ENCODE data around the gene NDN.

NDN gene

GRCh38 chr15:23671481-23671880, 15.6 kb downstream of the NDN start:
- H3K27ac ChIP-seq (ENCODE audit: low read depth in 2 of 2, low read length in 2 of 2), result no peak overlapping the region
- H3K9me3 ChIP-seq (ENCODE audit: control insufficient read depth in 2 of 2, low read length in 2 of 2), result no peaks in the 10 kb centered on the region
- no peak overlapping the region for H3K9ac ChIP-seq (ENCODE audit: low read depth in 1 of 2, low read length in 2 of 2)
- H3K27me3 ChIP-seq (ENCODE audit: control insufficient read depth in 2 of 2, insufficient read depth in 2 of 2, low read length in 2 of 2), result no peaks in the 10 kb centered on the region
- H3K4me1 ChIP-seq (ENCODE audit: control insufficient read depth in 2 of 2, insufficient read depth in 2 of 2, low read length in 2 of 2), result no peaks in the 10 kb centered on the region
- no peaks in the 10 kb centered on the region for H3K36me3 ChIP-seq (ENCODE audit: control insufficient read depth in 2 of 2, insufficient read depth in 2 of 2, low read length in 2 of 2)
- H3K4me3 ChIP-seq (ENCODE audit: low read length in 2 of 2), result no peak overlapping the region

GRCh38 chr15:23670970-23671369, 16.1 kb downstream of the NDN start:
- no peak overlapping the region for H3K9ac ChIP-seq (ENCODE audit: low read depth in 1 of 2, low read length in 2 of 2)
- no peaks in the 10 kb centered on the region for H3K27me3 ChIP-seq (ENCODE audit: control insufficient read depth in 2 of 2, insufficient read depth in 2 of 2, low read length in 2 of 2)
- no peaks in the 10 kb centered on the region for H3K36me3 ChIP-seq (ENCODE audit: control insufficient read depth in 2 of 2, insufficient read depth in 2 of 2, low read length in 2 of 2)

GRCh38 chr15:23663232-23663631, 23.9 kb downstream of the NDN start:
- Histone ChIP-seq H3K4me1 (ENCODE audit: control insufficient read depth in 2 of 2, insufficient read depth in 2 of 2, low read length in 2 of 2) (no peaks in the 10 kb centered on the region), H3K27me3 (ENCODE audit: control insufficient read depth in 2 of 2, insufficient read depth in 2 of 2, low read length in 2 of 2) (no peaks in the 10 kb centered on the region), H3K27ac (ENCODE audit: low read depth in 2 of 2, low read length in 2 of 2) (no peak overlapping the region), H3K9ac (ENCODE audit: low read depth in 1 of 2, low read length in 2 of 2) (no peak overlapping the region), H3K4me3 (ENCODE audit: low read length in 2 of 2) (no peak overlapping the region), H3K36me3 (ENCODE audit: control insufficient read depth in 2 of 2, insufficient read depth in 2 of 2, low read length in 2 of 2) (no peaks in the 10 kb centered on the region), H3K9me3 (ENCODE audit: control insufficient read depth in 2 of 2, low read length in 2 of 2) (no peaks in the 10 kb centered on the region)

More at GRCh38 chr15:23670970-23671369, 16.1 kb downstream of the NDN start:
- Histone ChIP-seq H3K9me3 (ENCODE audit: control insufficient read depth in 2 of 2, low read length in 2 of 2) (no peaks in the 10 kb centered on the region), H3K4me3 (ENCODE audit: low read length in 2 of 2) (no peak overlapping the region), H3K27ac (ENCODE audit: low read depth in 2 of 2, low read length in 2 of 2) (no peak overlapping the region), H3K4me1 (ENCODE audit: control insufficient read depth in 2 of 2, insufficient read depth in 2 of 2, low read length in 2 of 2) (no peaks in the 10 kb centered on the region)

GRCh38 chr15:23648920-23649515, 38.1 kb downstream of the NDN start:
- Histone ChIP-seq H3K27me3 (ENCODE audit: control insufficient read depth in 2 of 2, insufficient read depth in 2 of 2, low read length in 2 of 2) (peaks cover 3 to 6% of the 10 kb centered on the region in 2 donors), H3K36me3 (ENCODE audit: control insufficient read depth in 2 of 2, insufficient read depth in 2 of 2, low read length in 2 of 2) (no peaks in the 10 kb centered on the region)

GRCh38 chr15:23647421-23648370, 39.4 kb downstream of the NDN start, which contains the start of gene MAGEL2:
MAGEL2 (minus strand) TSS chr15:23647867; CDS start chr15:23647742, 125 bp downstream.
- no peaks in the 10 kb centered on the region for H3K36me3 ChIP-seq (ENCODE audit: control insufficient read depth in 2 of 2, insufficient read depth in 2 of 2, low read length in 2 of 2)
- H3K9ac ChIP-seq (ENCODE audit: low read depth in 1 of 2, low read length in 2 of 2), result no peak within 1 kb of the TSS
- no peaks in the 10 kb centered on the region for H3K4me1 ChIP-seq (ENCODE audit: control insufficient read depth in 2 of 2, insufficient read depth in 2 of 2, low read length in 2 of 2)
- no peak within 1 kb of the TSS for H3K4me3 ChIP-seq (ENCODE audit: low read length in 2 of 2)
- no peaks in the 10 kb centered on the region for H3K9me3 ChIP-seq (ENCODE audit: control insufficient read depth in 2 of 2, low read length in 2 of 2)
- no peak within 1 kb of the TSS for H3K27ac ChIP-seq (ENCODE audit: low read depth in 2 of 2, low read length in 2 of 2)
- peaks cover 3 to 6% of the 10 kb centered on the region in 2 donors for H3K27me3 ChIP-seq (ENCODE audit: control insufficient read depth in 2 of 2, insufficient read depth in 2 of 2, low read length in 2 of 2)

More at GRCh38 chr15:23648920-23649515, 38.1 kb downstream of the NDN start:
- Histone ChIP-seq H3K4me3 (ENCODE audit: low read length in 2 of 2) (no peak overlapping the region), H3K9ac (ENCODE audit: low read depth in 1 of 2, low read length in 2 of 2) (no peak overlapping the region), H3K4me1 (ENCODE audit: control insufficient read depth in 2 of 2, insufficient read depth in 2 of 2, low read length in 2 of 2) (no peaks in the 10 kb centered on the region), H3K27ac (ENCODE audit: low read depth in 2 of 2, low read length in 2 of 2) (no peak overlapping the region), H3K9me3 (ENCODE audit: control insufficient read depth in 2 of 2, low read length in 2 of 2) (no peaks in the 10 kb centered on the region)

- no peaks in the 10 kb centered on the region for H3K4me1 ChIP-seq (ENCODE audit: control insufficient read depth in 2 of 2, insufficient read depth in 2 of 2, low read length in 2 of 2)
- H3K9me3 ChIP-seq (ENCODE audit: control insufficient read depth in 2 of 2, low read length in 2 of 2), result no peaks in the 10 kb centered on the region
- no peaks in the 10 kb centered on the region for H3K36me3 ChIP-seq (ENCODE audit: control insufficient read depth in 2 of 2, insufficient read depth in 2 of 2, low read length in 2 of 2)
- no peak overlapping the region for H3K9ac ChIP-seq (ENCODE audit: low read depth in 1 of 2, low read length in 2 of 2)
- no peak overlapping the region for H3K4me3 ChIP-seq (ENCODE audit: low read length in 2 of 2)
- H3K27ac ChIP-seq (ENCODE audit: low read depth in 2 of 2, low read length in 2 of 2), result no peak overlapping the region
- peaks cover 3 to 6% of the 10 kb centered on the region in 2 donors for H3K27me3 ChIP-seq (ENCODE audit: control insufficient read depth in 2 of 2, insufficient read depth in 2 of 2, low read length in 2 of 2)
Observed at GRCh38 chr15:23647001-23647295, 40.2 kb downstream of the NDN start.

GRCh38 chr15:23646165-23647000, 40.7 kb downstream of the NDN start:
- Histone ChIP-seq H3K4me1 (ENCODE audit: control insufficient read depth in 2 of 2, insufficient read depth in 2 of 2, low read length in 2 of 2) (no peaks in the 10 kb centered on the region), H3K4me3 (ENCODE audit: low read length in 2 of 2) (no peak overlapping the region), H3K36me3 (ENCODE audit: control insufficient read depth in 2 of 2, insufficient read depth in 2 of 2, low read length in 2 of 2) (no peaks in the 10 kb centered on the region), H3K9me3 (ENCODE audit: control insufficient read depth in 2 of 2, low read length in 2 of 2) (no peaks in the 10 kb centered on the region), H3K9ac (ENCODE audit: low read depth in 1 of 2, low read length in 2 of 2) (no peak overlapping the region), H3K27ac (ENCODE audit: low read depth in 2 of 2, low read length in 2 of 2) (no peak overlapping the region), H3K27me3 (ENCODE audit: control insufficient read depth in 2 of 2, insufficient read depth in 2 of 2, low read length in 2 of 2) (peaks cover 3 to 6% of the 10 kb centered on the region in 2 donors)

DNA sequence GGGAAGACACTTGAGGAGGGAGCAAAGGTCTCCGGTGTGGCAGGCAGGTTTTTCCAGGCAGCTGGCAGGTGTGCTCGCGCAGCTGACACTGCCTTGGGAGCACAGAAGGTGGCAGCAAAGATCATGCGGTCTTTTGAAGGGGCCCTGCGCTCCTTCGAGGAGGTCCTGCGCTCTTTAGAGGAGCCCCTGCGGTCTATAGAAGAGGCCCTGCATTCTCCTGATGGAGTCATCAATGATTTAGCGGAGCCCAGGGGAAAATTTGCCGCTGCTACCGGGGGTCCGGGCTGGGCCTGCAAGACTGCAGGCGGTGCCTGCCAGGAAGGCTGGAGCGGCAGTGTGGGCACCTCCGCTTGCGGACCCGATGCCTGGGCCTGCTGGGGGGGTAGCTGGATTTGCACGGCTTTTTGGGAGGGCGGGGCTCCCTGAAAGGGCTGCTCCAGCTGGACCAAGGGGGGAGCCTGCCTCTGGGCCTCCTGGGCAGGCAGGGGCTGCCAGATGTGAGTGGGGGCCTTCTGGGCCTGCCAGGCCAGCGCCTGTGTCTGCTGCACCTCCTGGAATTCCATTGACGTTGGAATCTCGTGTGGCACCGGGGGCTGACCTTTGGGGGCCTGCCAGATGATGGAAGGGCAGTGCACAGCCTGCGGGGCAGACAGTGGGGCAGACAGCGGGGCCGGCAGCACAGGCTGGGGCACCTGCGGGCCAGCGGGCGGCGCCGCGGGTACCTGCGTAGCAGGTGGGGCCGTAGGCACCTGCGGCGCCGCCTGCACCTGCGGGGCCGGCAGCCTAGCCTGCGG, 41.5 kb downstream of the NDN start:
- peaks cover 3 to 6% of the 10 kb centered on the region in 2 donors for H3K27me3 ChIP-seq (ENCODE audit: control insufficient read depth in 2 of 2, insufficient read depth in 2 of 2, low read length in 2 of 2)
- H3K4me3 ChIP-seq (ENCODE audit: low read length in 2 of 2), result no peak overlapping the region
- H3K4me1 ChIP-seq (ENCODE audit: control insufficient read depth in 2 of 2, insufficient read depth in 2 of 2, low read length in 2 of 2), result no peaks in the 10 kb centered on the region
- no peak overlapping the region for H3K9ac ChIP-seq (ENCODE audit: low read depth in 1 of 2, low read length in 2 of 2)
- no peak overlapping the region for H3K27ac ChIP-seq (ENCODE audit: low read depth in 2 of 2, low read length in 2 of 2)
- H3K9me3 ChIP-seq (ENCODE audit: control insufficient read depth in 2 of 2, low read length in 2 of 2), result no peaks in the 10 kb centered on the region
- H3K36me3 ChIP-seq (ENCODE audit: control insufficient read depth in 2 of 2, insufficient read depth in 2 of 2, low read length in 2 of 2), result no peaks in the 10 kb centered on the region

- H3K9me3 ChIP-seq (ENCODE audit: control insufficient read depth in 2 of 2, low read length in 2 of 2), result no peaks in the 10 kb centered on the region
Observed at GRCh38 chr15:23644829-23645228, 42.3 kb downstream of the NDN start.

More at GRCh38 chr15:23644829-23645228, 42.3 kb downstream of the NDN start:
- no peak overlapping the region for H3K4me3 ChIP-seq (ENCODE audit: low read length in 2 of 2)
- H3K9ac ChIP-seq (ENCODE audit: low read depth in 1 of 2, low read length in 2 of 2), result no peak overlapping the region
- H3K36me3 ChIP-seq (ENCODE audit: control insufficient read depth in 2 of 2, insufficient read depth in 2 of 2, low read length in 2 of 2), result no peaks in the 10 kb centered on the region
- H3K4me1 ChIP-seq (ENCODE audit: control insufficient read depth in 2 of 2, insufficient read depth in 2 of 2, low read length in 2 of 2), result no peaks in the 10 kb centered on the region
- peaks cover 3 to 6% of the 10 kb centered on the region in 2 donors for H3K27me3 ChIP-seq (ENCODE audit: control insufficient read depth in 2 of 2, insufficient read depth in 2 of 2, low read length in 2 of 2)
- no peak overlapping the region for H3K27ac ChIP-seq (ENCODE audit: low read depth in 2 of 2, low read length in 2 of 2)
